Panc1 (cell line): Measurements from ENCODE around the gene DOCK3. TPM values are rescaled to one million over a fixed set of nuclear protein-coding genes. Genes with fewer than 3 reads are reported as not detected.
A peak's percentile ranks its signal among the peaks of the same experiment; 100 is the strongest.

Experiments used
- ATAC-seq: fragments of 200-7000 bp; cut with Tn5 transposase; 2 replicates; pipeline ENCODE4 v1.9.1; 2020; ENCODE audit warnings: mild to moderate bottlenecking, moderate library complexity
- Bru-seq: library from RNA; stranded (reverse); fragments of 400-500 nt; gene quantifications from one replicate; lab custom pipeline; 2021; lab: Mats Ljungman, UMichigan
- BruChase-seq, 2 experiments: library from RNA; stranded (reverse); fragments of 400-500 nt; gene quantifications; one replicate each; lab custom pipeline; 2021; lab: Mats Ljungman, UMichigan
- BruUV-seq: library from RNA; stranded (reverse); fragments of 400-500 nt; replicated peaks from 2 replicates; lab custom pipeline; 2021; lab: Mats Ljungman, UMichigan
- CTCF ChIA-PET: fragments of 300-600 bp; sonication (Branson Sonifier 250); formaldehyde crosslinking; loops from one replicate; lab custom pipeline; 2022; ENCODE audit warnings: antibody characterized with exemption; lab: Charles Lee
- POLR2A ChIA-PET: fragments of 300-600 bp; sonication (Branson Sonifier 250); formaldehyde crosslinking; loops from one replicate; lab custom pipeline; 2022; ENCODE audit warnings: antibody characterized with exemption; lab: Charles Lee
- DNase-seq: peaks from one replicate; pipeline ENCODE4 v3.0.0-alpha.2; 2010; ENCODE audit warnings: low read depth, low spot score
- H3K27ac ChIP-seq: 2 replicates; pipeline ENCODE4 v1.5.1; 2011; ENCODE audit warnings: mild to moderate bottlenecking, low read length, inconsistent platforms
- H3K27me3 ChIP-seq: fragments of 200-500 bp; sonication (Bioruptor generic); 2 replicates; pipeline ENCODE4 v1.6.0; 2014; ENCODE audit warnings: low read length, inconsistent platforms; ENCODE audit not compliant: control insufficient read depth, insufficient read depth
- H3K36me3 ChIP-seq: fragments of 200-500 bp; sonication (Bioruptor generic); 2 replicates; pipeline ENCODE4 v1.5.1; 2014; ENCODE audit warnings: inconsistent platforms, mild to moderate bottlenecking, low read length, moderate library complexity; ENCODE audit not compliant: control insufficient read depth, insufficient read depth
- H3K4me1 ChIP-seq: 2 replicates; pipeline ENCODE4 v1.5.1; 2011; ENCODE audit warnings: inconsistent platforms, mild to moderate bottlenecking, low read length, moderate library complexity; ENCODE audit not compliant: control insufficient read depth, insufficient read depth
- H3K4me3 ChIP-seq, 2 experiments: 2 replicates each; pipeline ENCODE4 v1.5.1; 2011 to 2012; ENCODE audit warnings: low read depth in 2 of 2, low read length in 2 of 2, mild to moderate bottlenecking in 2 of 2, inconsistent platforms in 1 of 2, moderate library complexity in 1 of 2
- H3K9me3 ChIP-seq: fragments of 200-500 bp; sonication (Bioruptor generic); 2 replicates; pipeline ENCODE4 v1.5.1; 2014; ENCODE audit warnings: low read depth, mild to moderate bottlenecking, inconsistent platforms, low read length, moderate library complexity; ENCODE audit not compliant: control insufficient read depth, insufficient read depth
- CTCF ChIP-seq: fragments of 450-650 bp; IDR thresholded peaks from 2 replicates; pipeline ENCODE4 v1.5.1; 2017; ENCODE audit warnings: mild to moderate bottlenecking
- POLR2AphosphoS5 ChIP-seq: IDR thresholded peaks from 2 replicates; pipeline ENCODE4 v1.6.1; 2012; ENCODE audit warnings: mild to moderate bottlenecking, low read depth, low read length, moderate library complexity
- REST ChIP-seq, 2 experiments: IDR thresholded peaks; 2 replicates each; pipeline ENCODE4 v1.6.1; 2011 to 2012; ENCODE audit warnings: low read depth in 2 of 2, control low read depth in 1 of 2, low read length in 1 of 2, mild to moderate bottlenecking in 1 of 2, moderate library complexity in 1 of 2; ENCODE audit not compliant: insufficient read depth in 1 of 2
- SIN3A ChIP-seq: IDR thresholded peaks from 2 replicates; pipeline ENCODE4 v1.6.1; 2012; ENCODE audit warnings: low read depth, mild to moderate bottlenecking, low read length, moderate library complexity, borderline replicate concordance; ENCODE audit not compliant: insufficient read depth
- TCF7L2 ChIP-seq: IDR thresholded peaks from 2 replicates; pipeline ENCODE4 v1.6.1; 2011; ENCODE audit warnings: mild to moderate bottlenecking, low read depth, low read length, inconsistent platforms
- in situ Hi-C: cut with HindIII; loops from 2 replicates; pipeline ENCODE4 v1.10.0; 2016; ENCODE audit warnings: low sequenced_read_pairs, low pct_unique_long_range_greater_than_20kb
- intact Hi-C: fragments of 100-400 bp; cut with micrococcal nuclease; formaldehyde crosslinking; loops from one replicate; pipeline ENCODE4 v1.10.0; 2022; ENCODE audit not compliant: unreplicated experiment
- long read RNA-seq: library from polyadenylated mRNA; unstranded; transcript quantifications from one replicate; pipeline ENCODE4 v2.0.0, GENCODE V29; 2021; ENCODE audit not compliant: unreplicated experiment
- polyA plus RNA-seq: library from polyadenylated mRNA; unstranded; fragments of >200 nt; gene quantifications from one replicate; pipeline ENCODE4 v1.2.1, GENCODE V29; 2012; ENCODE audit warnings: missing spikeins; ENCODE audit not compliant: insufficient read length
- total RNA-seq: library from RNA; stranded (reverse); gene quantifications from one replicate; pipeline ENCODE4 v1.2.1, GENCODE V29; 2021; ENCODE audit not compliant: unreplicated experiment

Gene DOCK3
- total RNA-seq: 0.21 TPM
- polyA plus RNA-seq: 0.04 TPM
- Bru-seq, nascent RNA: percentile 26 among the genes with signal in this experiment
- percentile 22 among the genes with signal in this experiment for BruChase-seq, experiment 1, labeled RNA remaining after a 2-hour chase
- BruChase-seq, experiment 2, labeled RNA remaining after a 6-hour chase: percentile 23 among the genes with signal in this experiment
- long read RNA-seq, partial matches to known transcripts: 1 of 2 reads
- long read RNA-seq, other reads (novel, unspliced or antisense): 1 of 2 reads

GRCh38 chr3:50674349-50675178, at the start of gene DOCK3:
Gene DOCK3, plus strand, starts transcription at chr3:50674927. Its CDS starts 337 bp downstream, at chr3:50675264.
- no peak for DNase-seq
- Histone ChIP-seq H3K4me3 (peak within 1 kb of the TSS; percentile 27 to 32), H3K27ac (no peak within 1 kb of the TSS), H3K27me3 (peaks cover 24% of the 10 kb centered on the region), H3K4me1 (peaks cover 3% of the 10 kb centered on the region; the same call in 1 of the 2 replicates), H3K36me3 (no peaks in the 10 kb centered on the region), H3K9me3 (no peaks in the 10 kb centered on the region)
- intact Hi-C loops: loop anchor here (10.0 kb wide), 1 partner anchor 700 kb away; no protein-coding TSS in a partner anchor
- ChIA-PET POLR2A (no interaction called here), CTCF (no interaction called here)
- TF ChIP-seq TCF7L2 (no peak; the same call in 1 of the 2 replicates), REST (IDR thresholded peaks at IDR 0.05; ENCODE audit: insufficient read depth in 1 of 2, low read depth in 2 of 2, low read length in 1 of 2) (no peak), CTCF (no peak), SIN3A (no peak), POLR2AphosphoS5 (no peak)
- in situ Hi-C loops: no loop called here
- BruUV-seq: no TSS peak
- peak; percentile 90 for ATAC-seq

GRCh38 chr3:50625231-50626182, 49.2 kb upstream of the DOCK3 start:
- H3K9me3 ChIP-seq: no peaks in the 10 kb centered on the region
- ChIA-PET POLR2A (no interaction called here), CTCF (no interaction called here)
- H3K4me1 ChIP-seq: no peaks in the 10 kb centered on the region; the same call in 1 of the 2 replicates
- TF ChIP-seq SIN3A (no peak), TCF7L2 (no peak), CTCF (no peak), REST (IDR thresholded peaks at IDR 0.05; ENCODE audit: insufficient read depth in 1 of 2, low read depth in 2 of 2, low read length in 1 of 2) (no peak), POLR2AphosphoS5 (no peak)
- no peak overlapping the region for H3K27ac ChIP-seq
- intact Hi-C loops: no loop called here
- in situ Hi-C loops: no loop called here
- no TSS peak for BruUV-seq
- H3K27me3 ChIP-seq: no peaks in the 10 kb centered on the region
- ATAC-seq (no peak), DNase-seq (no peak)
- no peak overlapping the region for H3K4me3 ChIP-seq
- no peaks in the 10 kb centered on the region for H3K36me3 ChIP-seq
